ENCODE results near the gene CFHR5.
"Not testable (repeated sequence)": the region's sequence is repeated elsewhere in the genome, so short reads cannot be mapped to it uniquely, and the experiment has no call there.

GRCh38 chr1:196991919-196992651, 14.7 kb downstream of the CFHR5 start:
- not testable (repeated sequence) for TF ChIP-seq EZH2 (IDR thresholded peaks at IDR 0.05); POLR2AphosphoS5 (IDR thresholded peaks at IDR 0.05; ENCODE audit: borderline replicate concordance, low read depth, low read length); FOXP2 (optimal IDR thresholded peaks at IDR 0.05; ENCODE audit: control extremely low read depth, extremely low read length, insufficient read depth)
